Calu3 (cell line): ENCODE results near the gene CAV1. TPM values are rescaled to one million over a fixed set of nuclear protein-coding genes. Genes with fewer than 3 reads are reported as not detected.

Experiments
- BruUV-seq: library from RNA; stranded (reverse); fragments of 400-500 nt; replicated peaks from 2 replicates; lab custom pipeline; 2021; lab: Mats Ljungman, UMichigan
- CTCF ChIA-PET: fragments of 300-600 bp; sonication (Branson Sonifier 250); formaldehyde crosslinking; loops from one replicate; lab custom pipeline; 2022; ENCODE audit warnings: antibody characterized with exemption; lab: Charles Lee
- DNase-seq: peaks from one replicate; pipeline ENCODE4 v3.0.0; 2022
- H3K27ac Mint-ChIP-seq: one replicate; pipeline ENCODE4 v1.8.0; 2022; ENCODE audit warnings: mixed read lengths; ENCODE audit not compliant: unreplicated experiment
- H3K27me3 Mint-ChIP-seq: one replicate; pipeline ENCODE4 v1.8.0; 2022; ENCODE audit warnings: mixed read lengths; ENCODE audit not compliant: unreplicated experiment
- H3K36me3 Mint-ChIP-seq: one replicate; pipeline ENCODE4 v1.8.0; 2022; ENCODE audit warnings: mild to moderate bottlenecking, moderate library complexity, mixed read lengths; ENCODE audit not compliant: insufficient read depth, unreplicated experiment
- H3K4me1 Mint-ChIP-seq: one replicate; pipeline ENCODE4 v1.8.0; 2022; ENCODE audit warnings: mild to moderate bottlenecking, low read depth, mixed read lengths; ENCODE audit not compliant: unreplicated experiment
- H3K4me3 Mint-ChIP-seq: one replicate; pipeline ENCODE4 v1.8.0; 2022; ENCODE audit warnings: mild to moderate bottlenecking, low read depth, moderate library complexity, mixed read lengths; ENCODE audit not compliant: unreplicated experiment
- H3K9me3 Mint-ChIP-seq: one replicate; pipeline ENCODE4 v1.8.0; 2022; ENCODE audit warnings: low read depth, mixed read lengths; ENCODE audit not compliant: unreplicated experiment
- CTCF ChIP-seq: fragments of 200-600 bp; IDR thresholded peaks from one replicate; pipeline ENCODE4 v1.8.0; 2022; ENCODE audit warnings: antibody characterized with exemption; ENCODE audit not compliant: unreplicated experiment
- intact Hi-C: fragments of 100-400 bp; cut with micrococcal nuclease; formaldehyde crosslinking; loops from one replicate; pipeline ENCODE4 v1.10.0; 2022; ENCODE audit not compliant: unreplicated experiment
- total RNA-seq: library from RNA; stranded (reverse); gene quantifications from 2 replicates; pipeline ENCODE4 v1.2.3, GENCODE V29; 2022

The CAV1 gene
- total RNA-seq, 1 experiment from 2014 or later, result 15.9 TPM

GRCh38 chr7:116539879-116540278 is 15.0 kb downstream of the CAV1 start:
- TF ChIP-seq CTCF, result no peak
- H3K27me3 Mint-ChIP-seq, result no peaks in the 10 kb centered on the region

GRCh38 chr7:116540743-116541142 is 15.9 kb downstream of the CAV1 start:
- H3K9me3 Mint-ChIP-seq, result peaks cover 2% of the 10 kb centered on the region
- no TSS peak for BruUV-seq
- DNase-seq, result no peak
- H3K27me3 Mint-ChIP-seq, result no peaks in the 10 kb centered on the region
- H3K4me1 Mint-ChIP-seq, result peaks cover 13% of the 10 kb centered on the region
- no peak overlapping the region for H3K4me3 Mint-ChIP-seq
- peak overlapping the region; percentile 8 for H3K27ac Mint-ChIP-seq
- H3K36me3 Mint-ChIP-seq, result no peaks in the 10 kb centered on the region
- CTCF ChIA-PET, result no interaction called here
- TF ChIP-seq CTCF, result no peak
- intact Hi-C loops, result no loop called here

More at GRCh38 chr7:116539879-116540278, 15.0 kb downstream of the CAV1 start:
- Mint-ChIP-seq H3K9me3 (peaks cover 2% of the 10 kb centered on the region), H3K4me1 (peaks cover 13% of the 10 kb centered on the region), H3K27ac (no peak overlapping the region), H3K4me3 (no peak overlapping the region), H3K36me3 (no peaks in the 10 kb centered on the region)
- DNase-seq, result no peak
- CTCF ChIA-PET, result no interaction called here
- no TSS peak for BruUV-seq
- intact Hi-C loops, result no loop called here

- H3K9me3 Mint-ChIP-seq, result peaks cover 2% of the 10 kb centered on the region
- peaks cover 13% of the 10 kb centered on the region for H3K4me1 Mint-ChIP-seq
- intact Hi-C loops, result no loop called here
- no peak overlapping the region for H3K27ac Mint-ChIP-seq
- no peaks in the 10 kb centered on the region for H3K27me3 Mint-ChIP-seq
- CTCF ChIA-PET, result no interaction called here
- BruUV-seq, result no TSS peak
- no peak for TF ChIP-seq CTCF
- H3K36me3 Mint-ChIP-seq, result no peaks in the 10 kb centered on the region
- no peak for DNase-seq
- no peak overlapping the region for H3K4me3 Mint-ChIP-seq
Measured at GRCh38 chr7:116541951-116542350, 17.1 kb downstream of the CAV1 start.

GRCh38 chr7:116542618-116543017 is 17.8 kb downstream of the CAV1 start:
- no peak for TF ChIP-seq CTCF
- DNase-seq, result no peak
- intact Hi-C loops, result no loop called here
- CTCF ChIA-PET, result no interaction called here
- Mint-ChIP-seq H3K4me3 (no peak overlapping the region), H3K27me3 (no peaks in the 10 kb centered on the region), H3K4me1 (peaks cover 13% of the 10 kb centered on the region), H3K36me3 (no peaks in the 10 kb centered on the region), H3K27ac (no peak overlapping the region), H3K9me3 (peaks cover 2% of the 10 kb centered on the region)
- BruUV-seq, result no TSS peak
